Jurkat, Clone E6-1 (cell line): ENCODE data around the gene NAA40.

Experiments used
- DNase-seq: peaks from one replicate; pipeline ENCODE4 v3.0.0-alpha.2; 2011; ENCODE audit warnings: low read depth, low spot score
- H3K4me3 ChIP-seq: 2 replicates; pipeline ENCODE4 v1.5.1; 2011; ENCODE audit warnings: mild to moderate bottlenecking, low read length, control low read depth, moderate library complexity

NAA40 gene

GRCh38 chr11:63911440-63911839 is 27.4 kb upstream of the NAA40 start:
- H3K4me3 ChIP-seq: no peak overlapping the region
- no peak for DNase-seq

- DNase-seq: no peak
- no peak overlapping the region for H3K4me3 ChIP-seq
Measured at GRCh38 chr11:63911876-63912275, 26.9 kb upstream of the NAA40 start.

DNA sequence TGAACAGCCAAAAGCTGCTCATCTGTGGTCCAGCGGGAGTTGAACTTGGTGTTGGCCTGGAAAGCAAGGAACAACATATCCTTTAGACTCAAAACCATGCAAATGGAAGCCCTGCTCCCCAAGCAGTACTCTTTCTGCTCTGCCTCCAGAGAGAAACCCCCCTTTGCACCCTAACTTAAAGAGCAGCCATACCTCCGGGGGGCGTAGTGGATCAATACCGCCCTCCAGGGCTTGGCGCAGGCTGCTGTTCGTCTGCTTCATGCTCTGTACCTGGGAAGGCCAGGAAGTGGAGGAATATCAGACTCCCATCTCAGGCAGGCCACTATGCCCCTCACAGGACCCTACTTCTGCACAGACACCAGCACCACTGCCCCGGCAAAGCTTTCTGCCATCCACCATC is 26.1 kb upstream of the NAA40 start:
- H3K4me3 ChIP-seq: no peak overlapping the region
- no peak for DNase-seq

DNA sequence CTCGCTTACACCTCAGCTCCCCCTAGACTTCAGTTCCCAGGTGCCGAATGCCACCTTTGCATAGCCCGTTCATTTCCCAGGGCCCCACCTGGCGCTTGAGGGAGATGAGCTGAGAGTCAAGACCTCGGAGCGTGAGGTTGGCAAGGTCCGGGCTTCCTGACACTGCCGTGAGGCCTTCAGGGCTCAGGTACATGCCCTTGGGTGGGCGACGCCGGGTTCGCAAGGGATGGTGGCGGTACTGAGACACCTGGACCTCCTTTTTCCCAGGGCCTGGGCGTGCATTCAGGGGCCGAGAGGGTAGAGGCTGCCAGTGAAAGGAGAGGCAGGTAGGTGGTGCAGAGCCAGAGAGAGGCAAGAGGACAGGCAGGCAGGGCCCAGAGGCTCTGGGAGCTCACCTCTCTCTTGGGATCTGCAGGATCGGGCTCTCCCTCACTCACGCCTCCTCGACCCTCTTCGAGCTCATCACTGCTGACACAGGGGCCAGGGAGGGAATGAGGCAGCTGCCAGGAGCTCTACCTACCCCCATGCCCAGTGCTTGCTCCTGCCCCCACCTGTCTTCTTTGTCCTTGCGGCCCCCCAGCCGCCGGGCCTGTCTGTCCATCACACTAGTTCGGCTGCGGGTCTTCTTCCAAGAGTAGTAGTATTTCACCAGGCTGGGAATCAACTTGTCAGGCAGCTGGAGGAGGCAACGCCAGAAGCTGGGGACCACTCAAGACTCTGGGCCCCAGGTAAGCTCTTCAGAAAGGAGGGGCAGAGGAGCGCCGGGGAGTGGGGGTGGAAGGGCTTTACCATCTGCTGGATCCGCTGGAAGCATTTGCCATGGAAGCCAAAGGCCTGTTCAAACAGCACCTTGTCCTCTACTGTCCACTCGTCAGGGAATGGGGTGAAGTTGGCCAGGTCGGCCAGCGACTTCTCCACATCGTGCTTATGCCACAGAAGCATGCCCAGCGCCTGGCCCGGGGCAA is 24.7 kb upstream of the NAA40 start:
- no peak for DNase-seq
- H3K4me3 ChIP-seq: no peak overlapping the region

- DNase-seq: no peak
- H3K4me3 ChIP-seq: no peak overlapping the region
Measured at GRCh38 chr11:63914896-63915691, 23.7 kb upstream of the NAA40 start.

DNA sequence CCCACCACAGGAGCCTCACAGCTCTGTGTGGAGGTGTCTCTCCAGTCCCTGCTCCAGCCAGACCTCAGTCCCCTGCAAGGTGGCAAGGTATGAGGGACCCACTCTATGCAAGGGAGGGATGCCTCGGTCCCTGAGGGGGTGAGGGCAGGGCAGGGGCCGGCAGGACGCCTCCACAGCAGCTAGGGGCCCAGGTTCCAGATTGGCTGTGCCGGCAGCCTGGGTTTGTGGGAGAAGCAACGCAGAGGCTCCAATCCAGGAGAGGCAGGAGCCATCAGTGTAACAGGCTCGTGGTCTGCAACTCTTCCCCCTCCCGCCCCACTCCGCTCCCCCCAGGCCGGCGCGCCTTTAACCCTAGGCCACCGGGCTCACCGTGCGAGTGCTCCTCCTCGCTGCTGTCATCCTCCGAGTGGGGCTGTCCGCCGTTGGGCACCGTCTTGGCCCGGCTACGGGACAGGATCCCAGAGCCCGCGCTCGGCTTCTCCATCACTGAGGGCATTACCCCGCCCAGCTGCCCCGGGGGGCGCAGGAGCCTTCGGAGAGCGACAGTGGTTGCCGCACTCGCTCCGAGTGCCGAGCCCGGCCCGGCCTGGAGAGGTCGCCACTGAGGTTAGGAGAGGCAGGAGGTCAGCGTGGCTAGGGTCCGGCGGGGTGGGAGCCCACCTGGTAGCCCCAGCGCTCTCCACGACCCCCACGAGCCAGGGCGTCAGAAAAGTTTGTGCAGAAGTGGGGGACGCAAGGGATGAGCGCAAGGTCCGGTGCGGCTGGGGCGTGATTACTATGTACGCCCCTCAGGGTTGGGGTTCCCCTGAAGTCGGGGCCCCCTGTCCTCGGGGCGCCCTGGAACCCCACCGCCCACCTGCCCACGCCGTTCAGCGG is 22.6 kb upstream of the NAA40 start:
- no peak for DNase-seq

DNA sequence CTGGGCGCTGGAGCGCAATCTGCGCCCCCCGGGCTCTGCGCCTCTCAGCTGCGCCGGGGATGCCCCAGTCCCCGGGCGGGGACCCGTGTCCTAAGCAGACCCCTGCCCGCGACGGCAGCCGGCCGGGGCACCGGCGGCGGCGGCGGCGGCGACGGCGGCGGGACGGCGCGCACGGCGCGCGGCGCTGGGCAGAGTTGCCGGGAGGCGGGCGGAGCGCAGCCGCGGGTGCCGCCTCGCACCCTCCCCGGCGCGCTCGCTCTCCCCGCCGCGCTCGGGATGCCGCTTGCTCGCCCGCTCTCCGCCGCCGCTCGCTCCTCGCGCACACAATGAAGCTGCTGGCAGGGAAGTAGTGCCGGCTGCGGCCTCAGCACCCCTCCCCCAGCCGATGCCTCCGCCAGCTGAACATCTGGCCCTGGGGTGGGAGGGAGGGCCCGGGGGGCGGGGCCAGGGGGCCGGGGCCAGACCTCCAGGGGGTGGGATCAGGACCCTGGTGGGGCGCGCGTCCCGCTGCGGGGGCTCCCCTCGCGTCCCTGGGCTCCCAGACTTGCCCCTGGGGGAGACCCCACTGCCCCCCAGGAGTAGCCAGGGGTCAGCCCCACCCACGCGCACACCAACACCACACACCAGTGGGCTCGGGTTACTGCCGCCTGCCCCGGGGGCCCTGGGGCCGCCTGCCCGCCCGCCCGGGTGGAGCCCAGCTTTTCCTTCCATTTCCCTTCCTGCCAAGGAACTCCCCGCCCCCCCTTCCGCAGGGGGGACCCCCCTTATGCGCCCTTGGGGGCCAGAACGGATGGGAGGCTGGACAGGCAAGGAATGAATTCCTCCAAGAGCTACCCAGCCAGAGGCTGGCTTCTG is 21.7 kb upstream of the NAA40 start, which contains the start of gene RCOR2:
Gene RCOR2, minus strand, starts transcription at position 328 of the 855 bp plus-strand sequence. CDS start 708 bp downstream, outside the sequence.
- H3K4me3 ChIP-seq: peak within 1 kb of the TSS; percentile 59
- peak; percentile 88 for DNase-seq

More for the DNA sequence above, 22.6 kb upstream of the NAA40 start:
- peak overlapping the region; percentile 59 for H3K4me3 ChIP-seq

DNA sequence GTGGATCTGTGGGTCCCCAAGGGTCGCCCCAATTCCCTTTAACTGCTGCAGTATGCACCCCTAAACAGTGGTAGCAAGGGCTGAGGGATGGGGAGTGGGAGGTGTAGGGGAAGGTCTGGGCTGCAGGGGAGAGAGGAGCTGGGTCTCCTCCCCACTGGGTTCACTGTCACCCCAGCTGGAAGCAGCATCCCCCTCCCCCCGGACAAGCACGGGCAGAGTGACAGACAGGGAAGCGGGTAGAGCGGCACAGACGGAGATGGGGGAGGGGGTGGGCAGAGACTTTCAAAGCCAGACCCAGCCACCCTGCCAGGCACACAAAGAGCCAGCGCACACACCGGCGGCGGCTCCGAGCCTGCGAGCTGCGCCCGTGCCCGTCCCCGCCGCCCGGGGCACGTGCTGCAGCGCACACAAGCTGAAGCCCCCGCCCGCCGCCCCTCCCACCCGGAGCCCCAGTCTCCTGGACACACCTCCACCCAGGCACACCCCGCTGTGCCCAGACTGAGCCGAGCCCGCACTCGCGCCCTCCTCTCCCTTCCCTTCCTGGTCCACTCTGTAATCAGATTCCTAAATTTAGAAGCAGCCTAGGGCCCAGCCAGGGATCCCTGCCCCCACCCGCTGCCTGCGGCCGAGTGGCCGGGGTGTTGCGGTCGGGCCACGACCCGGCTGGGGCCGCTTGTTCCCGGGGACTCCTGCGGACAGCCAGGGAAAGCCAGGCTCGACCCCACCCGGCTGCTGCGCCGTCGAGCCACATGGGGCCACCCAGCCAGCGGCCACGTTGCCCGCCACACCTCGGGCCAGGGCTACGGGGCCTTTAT is 20.9 kb upstream of the NAA40 start:
- peak overlapping the region; percentile 59 for H3K4me3 ChIP-seq
- peak; percentile 70 for DNase-seq

DNA sequence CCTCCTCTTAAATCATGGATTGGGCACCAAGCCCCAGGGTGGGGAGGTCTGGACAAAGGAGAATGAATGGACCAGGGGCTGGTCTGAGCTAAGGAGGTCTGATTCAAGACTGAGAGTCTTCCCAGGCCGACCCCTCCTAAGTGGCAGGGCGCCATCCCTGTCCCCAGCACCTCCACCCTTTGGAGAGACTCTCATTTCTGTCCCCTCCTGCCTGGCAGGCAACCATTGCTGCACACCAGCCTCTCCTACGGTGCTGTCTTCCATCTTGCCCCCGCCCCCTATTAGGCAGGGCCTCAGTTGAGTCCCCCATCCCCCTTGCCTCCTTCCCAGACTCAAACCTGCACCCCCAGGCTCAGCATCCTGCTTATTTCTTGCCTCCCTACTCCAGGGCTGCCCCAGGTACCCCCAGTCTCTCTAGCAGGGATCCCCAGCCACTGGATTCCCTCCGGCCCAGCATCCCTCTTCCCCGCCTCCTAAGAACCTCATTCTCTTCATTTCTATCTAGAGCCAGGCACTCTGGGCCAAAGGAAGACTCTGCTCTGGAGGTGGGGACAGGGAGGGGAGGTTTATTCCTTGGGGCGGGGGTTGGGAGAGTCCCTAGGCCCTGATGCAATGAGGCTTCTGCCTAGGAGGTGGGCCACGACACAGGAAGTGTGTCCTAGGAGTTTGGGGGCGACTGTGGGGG is 20.2 kb upstream of the NAA40 start:
- no peak for DNase-seq
- H3K4me3 ChIP-seq: no peak overlapping the region

GRCh38 chr11:63919267-63920125 is 19.3 kb upstream of the NAA40 start:
- DNase-seq: no peak
- H3K4me3 ChIP-seq: no peak overlapping the region

- no peak for DNase-seq
Measured at GRCh38 chr11:63920126-63920938, 18.5 kb upstream of the NAA40 start.

GRCh38 chr11:63920939-63921417 is 17.8 kb upstream of the NAA40 start:
- peak; percentile 44 for DNase-seq
- H3K4me3 ChIP-seq: no peak overlapping the region

More at GRCh38 chr11:63920126-63920938, 18.5 kb upstream of the NAA40 start:
- H3K4me3 ChIP-seq: no peak overlapping the region

DNA sequence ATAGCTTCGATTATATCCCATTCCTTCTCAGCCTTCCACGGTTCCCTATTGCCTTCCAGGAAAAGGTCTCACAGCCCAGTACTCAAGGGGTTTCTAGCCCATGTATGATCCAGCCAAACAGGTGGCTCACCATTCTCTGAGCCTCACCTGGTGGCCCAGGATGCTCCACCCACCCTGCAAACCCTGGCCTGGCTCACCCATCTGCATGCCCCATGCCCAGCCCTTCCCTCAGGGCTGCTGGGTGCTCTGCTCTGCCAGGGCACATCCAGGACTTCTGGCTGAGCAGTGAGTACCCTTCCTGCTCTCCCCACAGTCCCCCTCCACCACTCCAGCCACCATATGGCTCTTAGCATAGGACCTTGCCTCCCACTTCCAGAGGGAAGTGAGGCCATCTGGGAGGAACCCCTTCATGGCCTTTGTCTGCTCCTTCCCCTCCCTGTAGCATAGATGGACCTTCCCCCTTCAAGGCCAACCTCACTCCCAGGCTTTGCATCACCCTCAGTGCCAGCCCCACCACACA is 16.1 kb upstream of the NAA40 start:
- H3K4me3 ChIP-seq: no peak overlapping the region
- no peak for DNase-seq

- DNase-seq: no peak
- H3K4me3 ChIP-seq: no peak overlapping the region
Measured at GRCh38 chr11:63923319-63923718, 15.5 kb upstream of the NAA40 start.

GRCh38 chr11:63929616-63930015 is 9.2 kb upstream of the NAA40 start:
- DNase-seq: no peak
- H3K4me3 ChIP-seq: no peak overlapping the region
